CD4-positive, alpha-beta T cell (primary cell): ENCODE data around the gene WIPI1. TPM values are rescaled to one million over a fixed set of nuclear protein-coding genes. Genes with fewer than 3 reads are reported as not detected.

Experiments used
- ATAC-seq: fragments of 200-7000 bp; cut with Tn5 transposase; one replicate; pipeline ENCODE4 v1.10.0; 2022; ENCODE audit warnings: mild to moderate bottlenecking; ENCODE audit not compliant: poor library complexity
- CTCF ChIA-PET: fragments of 350-600 bp; sonication (Branson Sonifier 250); formaldehyde crosslinking; loops from one replicate; lab custom pipeline; 2021; ENCODE audit warnings: antibody characterized with exemption, inconsistent platforms; lab: Charles Lee
- POLR2A ChIA-PET: fragments of 350-600 bp; sonication (Branson Sonifier 250); formaldehyde crosslinking; loops from one replicate; lab custom pipeline; 2021; ENCODE audit warnings: antibody characterized with exemption, inconsistent platforms; lab: Charles Lee
- DNase-seq, 14 experiments: peaks; one replicate each; pipeline ENCODE4 v3.0.0-alpha.2; 2013 to 2020; ENCODE audit warnings: mixed read lengths in 2 of 14
- H3K27ac ChIP-seq, 2 donors: one replicate each; pipeline versions ENCODE4 v1.5.1 to v1.7.0; 2013; ENCODE audit warnings: low read length in 2 of 2, low read depth in 1 of 2, mild to moderate bottlenecking in 1 of 2
- H3K27me3 ChIP-seq, 2 experiments: 1 replicate in 1 of 2; 2 replicates in 1 of 2; pipeline versions ENCODE4 v1.6.1 to v1.7.0; 2013; ENCODE audit warnings: low read length in 2 of 2, control low read depth in 1 of 2, mild to moderate bottlenecking in 1 of 2, moderate library complexity in 1 of 2; ENCODE audit not compliant: insufficient read depth in 2 of 2, control insufficient read depth in 1 of 2
- H3K36me3 ChIP-seq: one replicate; pipeline ENCODE4 v1.6.1; 2013; ENCODE audit warnings: low read length, control low read depth; ENCODE audit not compliant: insufficient read depth
- H3K4me1 ChIP-seq: one replicate; pipeline ENCODE4 v1.6.1; 2013; ENCODE audit warnings: low read length, control low read depth; ENCODE audit not compliant: insufficient read depth
- H3K4me3 ChIP-seq: one replicate; pipeline ENCODE4 v1.5.1; 2013; ENCODE audit warnings: mild to moderate bottlenecking, low read length, moderate library complexity
- H3K9me3 ChIP-seq, 2 experiments: 1 replicate in 1 of 2; 2 replicates in 1 of 2; pipeline versions ENCODE4 v1.6.1 to v1.7.0; 2013; ENCODE audit warnings: low read length in 2 of 2, mild to moderate bottlenecking in 2 of 2, control low read depth in 1 of 2, moderate library complexity in 1 of 2; ENCODE audit not compliant: control insufficient read depth in 1 of 2, insufficient read depth in 1 of 2
- H3K27ac Mint-ChIP-seq: one replicate; pipeline ENCODE4 v1.8.0; 2020; ENCODE audit warnings: mixed read lengths
- H3K27me3 Mint-ChIP-seq: one replicate; pipeline ENCODE4 v1.8.0; 2021; ENCODE audit warnings: mixed read lengths
- H3K36me3 Mint-ChIP-seq: one replicate; pipeline ENCODE4 v1.8.0; 2021; ENCODE audit warnings: low read depth, mixed read lengths
- H3K4me1 Mint-ChIP-seq: one replicate; pipeline ENCODE4 v1.8.0; 2021; ENCODE audit warnings: low read depth, mixed read lengths
- H3K4me3 Mint-ChIP-seq: one replicate; pipeline ENCODE4 v1.8.0; 2020; ENCODE audit warnings: mild to moderate bottlenecking, mixed read lengths
- H3K9me3 Mint-ChIP-seq: one replicate; pipeline ENCODE4 v1.8.0; 2020; ENCODE audit warnings: mixed read lengths
- intact Hi-C, 2 experiments: fragments of 100-400 bp; cut with DNase I in 1 of 2; cut with micrococcal nuclease in 1 of 2; formaldehyde crosslinking; loops; one replicate each; pipeline versions ENCODE4 v1.15.1 to v1.9.0; 2023 to 2025; cut with DNase I, micrococcal nuclease
- total RNA-seq, 174 experiments: library from RNA in 2 of 174; stranded (reverse) in 2 of 174; gene quantifications; one replicate each; pipeline ENCODE4 v1.2.3 and lab custom pipeline; 2021 to 2026
- TF ChIP-seq, protein P1 (sequence below): fragments of 200-600 bp; IDR thresholded peaks from one replicate; pipeline ENCODE4 v1.8.0; 2022; ENCODE audit warnings: antibody characterized with exemption, mild to moderate bottlenecking

Gene WIPI1
- total RNA-seq, 2 experiments from 2014 or later = 2.0 to 2.6 TPM

DNA sequence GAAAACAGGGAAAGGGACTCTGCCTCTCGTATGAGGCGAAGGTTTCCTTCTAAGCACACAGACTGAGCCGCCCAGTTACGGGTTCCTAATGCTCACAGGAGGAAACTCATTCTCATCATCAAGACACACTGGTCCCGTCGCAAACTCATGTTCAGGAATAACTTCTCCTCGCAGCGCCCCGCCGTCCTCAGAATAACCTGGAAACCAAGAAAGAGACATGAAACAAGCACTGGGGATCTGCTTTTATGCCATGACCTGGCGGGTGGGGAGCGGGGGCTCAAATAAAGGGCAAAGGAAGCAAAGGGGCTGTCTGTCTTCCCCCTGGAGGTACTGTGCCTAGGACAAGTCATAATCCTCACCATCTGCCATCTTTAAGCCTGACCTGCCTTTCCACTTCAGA lies 31.3 kb downstream of the WIPI1 start:
- ATAC-seq = no peak
- TF ChIP-seq, protein P1, sequence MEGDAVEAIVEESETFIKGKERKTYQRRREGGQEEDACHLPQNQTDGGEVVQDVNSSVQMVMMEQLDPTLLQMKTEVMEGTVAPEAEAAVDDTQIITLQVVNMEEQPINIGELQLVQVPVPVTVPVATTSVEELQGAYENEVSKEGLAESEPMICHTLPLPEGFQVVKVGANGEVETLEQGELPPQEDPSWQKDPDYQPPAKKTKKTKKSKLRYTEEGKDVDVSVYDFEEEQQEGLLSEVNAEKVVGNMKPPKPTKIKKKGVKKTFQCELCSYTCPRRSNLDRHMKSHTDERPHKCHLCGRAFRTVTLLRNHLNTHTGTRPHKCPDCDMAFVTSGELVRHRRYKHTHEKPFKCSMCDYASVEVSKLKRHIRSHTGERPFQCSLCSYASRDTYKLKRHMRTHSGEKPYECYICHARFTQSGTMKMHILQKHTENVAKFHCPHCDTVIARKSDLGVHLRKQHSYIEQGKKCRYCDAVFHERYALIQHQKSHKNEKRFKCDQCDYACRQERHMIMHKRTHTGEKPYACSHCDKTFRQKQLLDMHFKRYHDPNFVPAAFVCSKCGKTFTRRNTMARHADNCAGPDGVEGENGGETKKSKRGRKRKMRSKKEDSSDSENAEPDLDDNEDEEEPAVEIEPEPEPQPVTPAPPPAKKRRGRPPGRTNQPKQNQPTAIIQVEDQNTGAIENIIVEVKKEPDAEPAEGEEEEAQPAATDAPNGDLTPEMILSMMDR = no peak
- Histone ChIP-seq H3K9me3 (no peaks in the 10 kb centered on the region), H3K36me3 (peaks cover 7% of the 10 kb centered on the region), H3K27me3 (no peaks in the 10 kb centered on the region), H3K27ac (no peak overlapping the region), H3K4me3 (no peak overlapping the region), H3K4me1 (no peaks in the 10 kb centered on the region)
- H3K4me1 Mint-ChIP-seq = no peaks in the 10 kb centered on the region
- H3K27ac Mint-ChIP-seq = no peak overlapping the region
- H3K36me3 Mint-ChIP-seq = peaks cover 21% of the 10 kb centered on the region
- no peaks in the 10 kb centered on the region for H3K27me3 Mint-ChIP-seq
- ChIA-PET POLR2A (no interaction called here), CTCF (no interaction called here)
- DNase-seq = no peak
- H3K9me3 Mint-ChIP-seq = no peaks in the 10 kb centered on the region
- H3K4me3 Mint-ChIP-seq = no peak overlapping the region
- intact Hi-C loops = no loop called here

DNA sequence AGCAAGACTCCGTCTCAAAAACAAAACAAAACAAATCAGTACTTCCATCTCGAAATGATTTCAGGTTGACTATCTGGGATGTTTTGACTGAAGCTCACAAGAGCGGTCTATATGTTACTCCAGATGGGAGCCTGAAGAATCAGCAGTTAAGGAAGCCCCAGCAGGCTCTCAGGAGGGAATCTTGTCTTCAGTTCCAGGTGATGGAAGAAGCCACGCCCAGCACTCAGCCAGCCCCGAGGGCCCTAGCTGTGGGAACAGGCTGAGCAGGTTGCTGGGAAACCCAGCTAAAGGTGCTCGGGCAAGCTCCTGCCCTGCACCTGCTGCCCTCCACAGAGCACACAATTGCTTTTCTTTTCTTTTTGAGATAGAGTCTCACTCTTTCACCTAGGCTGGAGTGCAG lies 32.4 kb downstream of the WIPI1 start:
- H3K4me3 Mint-ChIP-seq = no peak overlapping the region
- ATAC-seq (no peak), DNase-seq (no peak)
- no peaks in the 10 kb centered on the region for H3K27me3 Mint-ChIP-seq
- H3K27me3 ChIP-seq = no peaks in the 10 kb centered on the region
- TF ChIP-seq, protein P1 = no peak
- no peaks in the 10 kb centered on the region for H3K9me3 ChIP-seq
- ChIA-PET POLR2A (interaction anchor here (1.1 kb wide), 1 partner anchor 25 kb away, joined by 3 read pairs; no protein-coding TSS in a partner anchor), CTCF (interaction anchor here (1.0 kb wide), 1 partner anchor 26 kb away, joined by 4 read pairs; no protein-coding TSS in a partner anchor)
- no peak overlapping the region for H3K27ac Mint-ChIP-seq
- H3K4me1 Mint-ChIP-seq = no peaks in the 10 kb centered on the region
- no peaks in the 10 kb centered on the region for H3K4me1 ChIP-seq
- H3K36me3 Mint-ChIP-seq = peaks cover 32% of the 10 kb centered on the region
- peaks cover 11% of the 10 kb centered on the region for H3K36me3 ChIP-seq
- H3K27ac ChIP-seq = no peak overlapping the region
- intact Hi-C loops = no loop called here
- no peaks in the 10 kb centered on the region for H3K9me3 Mint-ChIP-seq
- no peak overlapping the region for H3K4me3 ChIP-seq

DNA sequence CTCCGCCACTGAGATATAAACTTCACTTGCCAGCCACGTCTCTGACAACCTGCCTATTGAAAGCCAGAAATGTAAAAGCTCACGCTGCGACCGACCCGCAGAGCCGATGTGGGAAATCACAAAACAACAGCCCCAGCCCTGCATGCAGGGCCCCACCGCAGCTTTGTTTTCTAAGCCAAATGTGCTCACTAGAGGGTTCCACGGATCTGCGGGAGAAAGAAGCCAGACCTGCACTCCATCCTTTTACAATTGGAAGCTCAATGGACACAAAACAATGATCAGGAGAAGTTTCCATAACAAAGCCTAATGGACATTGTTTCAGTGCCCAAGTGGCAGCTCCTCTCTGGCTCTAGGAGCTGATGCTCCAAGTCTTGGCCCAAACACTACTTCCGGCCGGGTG lies 33.1 kb downstream of the WIPI1 start:
- ChIA-PET CTCF (interaction anchor here (1.0 kb wide), 1 partner anchor 25 kb away, joined by 4 read pairs; no protein-coding TSS in a partner anchor), POLR2A (interaction anchor here (1.1 kb wide), 1 partner anchor 25 kb away, joined by 3 read pairs; no protein-coding TSS in a partner anchor)
- Mint-ChIP-seq H3K4me3 (no peak overlapping the region), H3K27me3 (no peaks in the 10 kb centered on the region), H3K36me3 (peaks cover 33% of the 10 kb centered on the region), H3K4me1 (no peaks in the 10 kb centered on the region), H3K27ac (no peak overlapping the region), H3K9me3 (no peaks in the 10 kb centered on the region)
- Histone ChIP-seq H3K36me3 (peaks cover 11% of the 10 kb centered on the region), H3K27ac (no peak overlapping the region), H3K4me3 (no peak overlapping the region), H3K4me1 (no peaks in the 10 kb centered on the region), H3K9me3 (no peaks in the 10 kb centered on the region), H3K27me3 (no peaks in the 10 kb centered on the region)
- DNase-seq (no peak), ATAC-seq (no peak)
- intact Hi-C loops = no loop called here
- TF ChIP-seq, protein P1 = no peak
